Measurements from ENCODE around the gene EVC.
"Not testable (repeated sequence)": the region's sequence is repeated elsewhere in the genome, so short reads cannot be mapped to it uniquely, and the experiment has no call there.

EVC gene

DNA sequence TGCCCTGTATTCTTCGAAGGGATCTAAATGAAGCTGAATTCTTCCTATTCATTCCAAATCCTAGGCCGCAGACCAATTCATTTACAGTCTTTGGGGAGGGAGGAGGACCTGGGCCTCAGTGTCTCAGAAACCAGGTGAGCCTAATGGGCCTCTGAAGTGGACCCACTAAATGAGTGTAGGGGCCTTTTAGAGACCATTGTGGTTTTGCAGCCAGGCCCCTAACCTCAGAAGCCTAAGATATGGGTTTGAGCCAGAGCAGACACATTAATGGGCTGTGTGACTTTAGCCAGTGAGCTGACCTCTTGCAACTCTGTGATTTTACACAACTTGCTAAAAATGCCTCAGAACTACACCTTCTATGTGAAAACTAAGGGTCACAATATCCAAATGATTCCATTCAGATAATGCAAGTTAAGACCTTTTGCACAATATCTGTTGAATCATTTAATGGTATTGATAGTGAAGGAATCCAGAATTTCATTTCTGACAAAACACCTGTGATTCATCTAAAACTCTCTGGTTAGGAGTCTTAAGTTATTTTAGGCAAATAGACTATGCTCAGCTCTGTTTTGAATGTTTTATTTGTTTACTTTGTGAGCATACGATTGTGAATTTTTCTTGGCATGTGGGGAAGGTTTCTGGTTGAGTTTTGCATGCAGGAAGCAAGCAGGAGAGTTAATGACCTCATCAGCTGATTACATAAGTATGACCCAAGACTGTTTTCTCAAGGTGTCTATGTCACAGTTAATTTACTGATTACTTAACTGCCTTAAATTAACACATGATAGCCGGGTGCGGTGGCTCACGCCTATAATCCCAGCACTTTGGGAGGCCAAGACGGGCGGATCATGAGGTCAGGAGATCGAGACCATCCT, 75.0 kb downstream of the EVC start:
- DNase-seq (ENCODE audit: low read depth, low spot score) = no peak

DNA sequence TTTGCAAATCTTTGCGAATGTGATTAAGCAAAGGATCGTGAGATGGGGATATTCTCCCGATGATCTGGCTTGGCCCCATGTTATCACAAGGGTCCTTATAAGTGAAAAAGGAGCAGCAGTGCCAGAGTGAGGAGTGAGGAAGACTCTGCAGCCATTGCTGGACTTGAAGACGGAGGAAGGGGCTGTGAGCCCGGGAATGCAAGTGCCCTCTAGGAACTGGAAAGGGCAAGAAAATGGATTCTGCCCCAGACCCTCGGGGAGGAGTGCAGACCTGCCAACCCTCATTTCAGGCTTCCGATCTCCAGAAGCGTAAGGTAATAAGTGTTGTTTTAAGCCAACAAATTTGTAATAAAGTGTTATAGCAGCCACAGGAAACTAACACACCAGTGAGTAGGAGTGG, 76.3 kb downstream of the EVC start:
- no peak for DNase-seq (ENCODE audit: low read depth, low spot score)

- no peak for DNase-seq (ENCODE audit: low read depth, low spot score)
These were observed 77.1 kb downstream of the EVC start for GRCh38 chr4:5788144-5788543.

DNA sequence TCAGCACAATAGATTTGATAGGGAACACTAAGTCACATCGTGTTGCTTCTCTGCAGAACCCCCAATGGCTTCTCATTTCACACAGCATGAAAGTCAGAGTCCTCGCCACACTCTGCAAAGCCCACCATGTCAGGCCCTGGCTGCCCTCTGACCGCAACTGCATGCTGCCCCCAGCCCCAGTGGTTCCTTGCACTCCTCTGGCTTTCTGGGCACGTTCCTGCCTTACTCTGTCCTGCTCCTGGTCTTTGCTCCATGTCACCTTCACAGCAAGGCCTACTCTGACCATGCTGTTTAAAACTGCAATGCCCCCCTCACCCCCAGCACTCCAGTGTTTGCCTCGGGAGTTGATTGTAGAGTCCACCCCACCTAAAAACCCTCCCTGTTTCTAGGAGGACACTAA, 78.1 kb downstream of the EVC start:
- DNase-seq (ENCODE audit: low read depth, low spot score) = no peak

GRCh38 chr4:5790546-5790857, 79.5 kb downstream of the EVC start:
- DNase-seq (ENCODE audit: low read depth, low spot score) = no peak

GRCh38 chr4:5791654-5792053, 80.7 kb downstream of the EVC start:
- DNase-seq (ENCODE audit: low read depth, low spot score) = no peak

DNA sequence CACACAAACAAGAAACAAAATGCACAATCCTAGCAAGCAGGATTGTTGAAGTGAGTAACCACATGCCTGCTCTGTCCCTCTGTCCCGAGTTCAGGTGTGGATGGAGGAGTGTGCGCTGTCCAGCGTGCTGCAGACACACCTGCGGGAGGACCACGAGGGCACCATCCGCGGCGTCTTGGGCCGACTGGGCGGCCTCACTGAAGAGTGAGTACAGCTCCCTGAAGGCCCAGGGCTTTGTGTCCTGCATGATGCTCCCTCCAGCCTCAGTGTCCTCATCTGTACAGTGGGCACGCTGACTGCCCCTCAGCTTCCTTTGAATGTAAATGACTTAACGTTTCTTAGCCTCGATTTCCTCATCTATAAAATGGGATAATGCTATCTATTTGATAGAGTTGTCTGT, 82.5 kb downstream of the EVC start:
- DNase-seq (ENCODE audit: low read depth, low spot score) = peak; percentile 18

DNA sequence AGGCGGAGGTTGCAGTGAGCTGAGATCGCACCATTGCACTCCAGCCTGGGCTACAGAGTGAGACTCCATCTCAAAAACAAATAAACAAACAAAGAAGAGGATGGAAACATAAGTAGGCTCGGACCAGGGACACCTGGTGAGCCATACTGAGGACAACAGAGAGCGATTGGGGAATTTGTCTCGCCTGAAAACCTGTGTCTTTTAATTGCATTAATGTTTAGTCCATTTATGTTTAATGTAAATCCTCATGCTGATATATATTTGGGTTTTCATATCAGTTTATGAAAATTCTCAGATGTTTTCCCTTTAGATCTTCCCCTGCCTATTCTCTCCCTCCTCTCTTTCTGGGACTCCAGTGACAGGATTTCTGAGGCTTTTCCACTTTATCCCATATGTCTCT, 84.6 kb downstream of the EVC start:
- no peak for DNase-seq (ENCODE audit: low read depth, low spot score)

GRCh38 chr4:5796976-5797375, 86.0 kb downstream of the EVC start:
- DNase-seq (ENCODE audit: low read depth, low spot score) = no peak

DNA sequence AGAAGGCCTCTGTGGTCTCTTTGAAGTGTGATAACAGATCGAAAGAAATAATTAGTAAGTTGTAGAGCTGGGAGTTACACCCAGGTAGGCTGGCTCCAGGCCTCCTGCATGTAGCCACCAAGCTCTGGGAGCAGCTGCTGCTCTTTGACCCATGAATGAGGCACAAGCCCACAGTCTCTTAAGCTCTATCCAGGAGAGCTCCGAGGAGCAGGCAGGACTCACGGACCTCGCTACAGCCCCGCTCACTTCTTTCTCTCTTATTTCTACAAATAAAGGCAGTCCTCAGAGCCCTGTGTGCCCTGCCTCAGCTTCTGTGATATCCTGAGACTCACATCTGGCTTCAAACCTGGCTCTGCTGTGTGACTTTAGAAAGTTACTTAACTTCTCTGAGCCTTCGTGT, 86.9 kb downstream of the EVC start:
- DNase-seq (ENCODE audit: low read depth, low spot score) = no peak

DNA sequence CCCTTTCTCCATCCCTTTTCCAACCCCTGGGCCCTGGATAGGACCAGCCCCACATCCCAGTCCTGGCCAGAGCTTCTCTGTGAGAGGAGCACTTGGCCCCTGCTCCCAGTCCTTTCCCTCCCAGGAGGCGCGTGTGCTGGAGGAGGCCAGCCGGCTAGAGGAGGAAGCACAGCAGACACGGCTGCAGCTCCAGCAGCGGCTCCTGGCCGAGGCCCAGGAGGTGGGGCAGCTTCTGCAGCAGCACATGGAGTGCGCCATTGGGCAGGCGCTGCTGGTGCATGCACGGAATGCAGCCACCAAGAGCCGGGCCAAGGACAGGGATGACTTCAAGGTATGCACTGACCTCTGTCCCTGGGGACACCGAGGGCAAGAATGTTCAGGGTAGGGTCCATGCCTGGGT, 87.5 kb downstream of the EVC start:
- DNase-seq (ENCODE audit: low read depth, low spot score) = peak; percentile 10

DNA sequence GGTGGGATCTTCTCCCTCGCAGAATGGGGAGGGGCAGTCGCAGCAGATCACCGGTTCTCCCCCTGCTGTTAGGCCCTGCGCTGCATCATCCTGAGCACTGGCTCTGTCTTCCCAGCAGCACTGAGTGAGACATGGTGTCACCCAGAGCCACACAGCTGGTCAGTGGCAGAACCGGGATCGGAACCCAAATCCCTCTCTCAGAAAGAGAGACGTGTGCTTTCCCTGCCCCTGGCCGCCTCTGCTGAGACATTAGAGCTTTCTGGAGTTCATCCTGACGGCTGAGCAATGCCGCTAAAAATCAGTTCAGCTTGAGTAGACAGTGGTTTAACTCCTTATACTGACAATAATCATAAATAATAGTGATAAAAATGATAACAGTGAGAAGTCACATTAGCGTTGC, 87.9 kb downstream of the EVC start:
- no peak for DNase-seq (ENCODE audit: low read depth, low spot score)

DNA sequence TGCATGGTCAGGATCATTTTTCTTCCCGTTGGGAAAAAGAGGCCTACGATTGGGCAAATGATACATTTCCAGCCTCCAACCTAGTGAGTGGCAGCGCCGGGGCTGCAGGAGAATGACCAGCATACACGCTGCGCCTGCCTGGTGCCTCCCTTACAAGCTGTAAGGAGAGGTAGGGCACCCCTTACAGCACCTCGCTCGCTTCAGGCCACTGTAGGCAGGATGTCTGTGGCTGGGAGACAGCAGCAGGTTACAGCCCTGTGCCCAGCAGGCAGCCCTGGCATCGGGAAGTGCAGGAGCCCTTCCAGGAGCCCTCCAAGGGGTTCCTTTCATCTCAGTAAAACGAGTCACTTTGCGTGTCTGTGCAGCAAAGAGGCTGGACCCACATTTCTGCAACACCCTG, 88.4 kb downstream of the EVC start:
- DNase-seq (ENCODE audit: low read depth, low spot score) = no peak

DNA sequence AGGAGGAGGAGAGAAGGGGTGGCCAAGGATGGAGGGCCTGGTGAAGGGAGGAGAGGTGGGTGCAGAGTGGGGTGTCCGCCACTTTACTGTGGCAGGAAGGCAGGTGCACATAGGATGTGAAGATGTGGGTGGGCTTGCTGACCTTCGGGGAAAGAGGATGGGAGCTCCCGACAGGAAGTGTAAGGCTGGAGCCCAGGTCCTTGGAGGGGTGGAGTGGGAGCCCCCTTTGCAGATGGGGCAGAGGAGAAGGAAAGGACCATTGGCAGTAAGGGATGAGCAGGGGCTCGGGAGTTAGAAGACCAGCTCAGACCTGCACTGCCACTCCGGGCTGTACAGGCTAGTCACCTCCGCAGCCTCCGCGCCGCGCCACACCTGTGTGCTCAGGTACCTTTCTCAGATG, 89.5 kb downstream of the EVC start:
- no peak for DNase-seq (ENCODE audit: low read depth, low spot score)

DNA sequence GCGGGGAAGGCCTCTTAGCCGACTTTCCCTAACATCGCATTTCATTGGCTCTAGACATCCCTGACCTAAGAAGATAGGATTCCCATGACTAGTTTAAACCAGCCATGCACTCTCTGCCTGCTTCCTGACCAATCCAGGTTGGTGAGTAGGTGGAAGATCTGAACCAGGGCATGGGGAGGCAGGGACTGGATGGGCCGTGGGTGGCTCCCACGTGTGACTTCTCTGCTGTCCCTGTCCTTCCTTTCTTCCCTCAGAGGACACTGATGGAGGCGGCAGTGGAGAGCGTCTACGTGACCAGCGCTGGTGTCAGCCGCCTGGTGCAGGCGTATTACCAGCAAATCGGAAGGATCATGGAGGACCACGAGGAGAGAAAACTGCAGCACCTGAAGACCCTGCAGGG, 90.7 kb downstream of the EVC start:
- DNase-seq (ENCODE audit: low read depth, low spot score) = no peak

GRCh38 chr4:5802565-5802964, 91.6 kb downstream of the EVC start:
- no peak for DNase-seq (ENCODE audit: low read depth, low spot score)

DNA sequence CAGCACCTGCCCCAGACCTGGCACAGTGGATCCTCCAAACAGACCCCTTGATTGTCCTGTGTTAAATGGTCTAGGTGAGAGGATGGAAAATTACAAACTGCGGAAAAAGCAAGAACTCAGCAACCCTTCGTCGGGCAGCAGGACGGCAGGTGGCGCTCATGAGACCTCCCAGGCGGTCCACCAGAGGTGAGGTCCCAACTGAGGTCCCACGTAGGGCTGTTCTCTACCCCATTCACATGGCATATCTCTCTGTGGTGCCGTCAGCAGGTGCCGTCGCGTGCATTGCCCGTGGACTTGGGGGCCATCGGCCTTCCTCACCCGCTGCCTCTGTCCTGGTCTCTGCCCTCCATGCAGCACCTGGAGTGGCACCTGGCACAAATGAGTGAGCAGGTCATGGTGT, 93.7 kb downstream of the EVC start:
- DNase-seq (ENCODE audit: low read depth, low spot score) = peak; percentile 15

- DNase-seq (ENCODE audit: low read depth, low spot score) = no peak
These were observed 94.3 kb downstream of the EVC start for GRCh38 chr4:5805270-5805669.

GRCh38 chr4:5808081-5808741, 97.2 kb downstream of the EVC start:
- no peak for DNase-seq (ENCODE audit: low read depth, low spot score)

GRCh38 chr4:5809216-5809776, 98.3 kb downstream of the EVC start:
- no peak for DNase-seq (ENCODE audit: low read depth, low spot score)

GRCh38 chr4:5810151-5810550, 99.2 kb downstream of the EVC start:
- no peak for DNase-seq (ENCODE audit: low read depth, low spot score)

DNA sequence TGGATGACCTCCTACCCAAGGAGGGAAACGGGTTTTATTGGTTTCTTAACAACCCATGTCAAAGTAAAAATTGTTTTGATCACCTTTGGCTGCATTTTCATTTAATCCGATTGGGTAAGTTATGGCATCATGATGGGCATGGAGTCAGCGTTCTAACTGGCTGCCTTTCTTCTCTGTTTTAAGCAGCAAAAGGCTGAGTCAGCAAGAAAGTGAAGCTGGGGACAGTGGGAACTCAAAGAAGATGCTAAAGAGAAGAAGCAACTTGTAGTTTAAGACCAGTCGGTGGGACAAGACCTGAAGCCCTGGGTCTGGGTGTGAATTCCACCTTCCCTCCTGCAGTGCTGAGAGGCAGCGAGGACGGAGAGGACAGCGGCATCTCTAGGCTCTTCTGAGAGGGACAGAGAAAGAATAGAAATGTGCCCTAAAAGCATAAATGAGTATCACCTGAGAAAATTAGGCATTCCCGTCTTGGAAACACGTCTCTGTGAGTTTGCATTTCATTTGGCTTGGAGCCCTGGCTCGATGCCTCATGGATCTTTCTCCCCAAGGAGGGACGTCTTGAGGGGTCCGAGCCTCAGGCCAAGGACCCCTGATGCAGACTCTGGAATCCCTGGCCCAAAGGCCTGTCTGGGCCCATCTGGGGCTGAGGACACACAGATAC, 99.9 kb downstream of the EVC start:
- no peak for DNase-seq (ENCODE audit: low read depth, low spot score)

DNA sequence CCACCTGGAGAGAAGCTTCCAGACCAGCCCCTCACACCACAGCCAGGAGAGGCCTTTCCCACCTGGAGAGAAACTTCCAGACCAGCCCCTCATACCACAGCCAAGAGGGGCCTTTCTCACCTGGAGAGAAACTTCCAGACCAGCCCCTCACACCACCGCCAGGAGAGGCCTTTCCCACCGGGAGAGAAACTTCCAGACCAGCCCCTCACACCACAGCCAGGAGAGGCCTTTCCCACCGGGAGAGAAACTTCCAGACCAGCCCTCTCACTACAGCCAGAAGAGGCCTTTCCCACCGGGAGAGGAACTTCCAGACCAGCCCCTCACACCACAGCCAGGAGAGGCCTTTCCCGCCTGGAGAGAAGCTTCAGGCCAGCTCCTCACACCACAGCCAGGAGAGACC, 101.1 kb downstream of the EVC start:
- not testable (repeated sequence) for DNase-seq (ENCODE audit: low read depth, low spot score)
